IMR-90 (cell line): Measurements from ENCODE around the gene SLC4A4. TPM values are rescaled to one million over a fixed set of nuclear protein-coding genes. Genes with fewer than 3 reads are reported as not detected.
A peak's percentile ranks its signal among the peaks of the same experiment; 100 is the strongest.

Experiments
- ATAC-seq: fragments of 200-7000 bp; cut with Tn5 transposase; 2 replicates; pipeline ENCODE4 v1.9.1; 2020; ENCODE audit warnings: low read depth, mild to moderate bottlenecking, moderate library complexity
- BruUV-seq: library from RNA; stranded (reverse); fragments of 400-500 nt; replicated peaks from 2 replicates; lab custom pipeline; 2021; lab: Mats Ljungman, UMichigan
- CTCF ChIA-PET: fragments of 300-600 bp; formaldehyde crosslinking; extraction: SDS; loops from one replicate; lab custom pipeline; 2021; ENCODE audit warnings: antibody characterized with exemption; lab: Yijun Ruan, JAX
- POLR2A ChIA-PET: fragments of 300-600 bp; sonication (Branson Sonifier 250); formaldehyde crosslinking; loops from one replicate; lab custom pipeline; 2022; ENCODE audit warnings: antibody characterized with exemption; ENCODE audit not compliant: unreplicated experiment; lab: Charles Lee
- DNase-seq: peaks from one replicate; pipeline ENCODE4 v3.0.0; 2013
- H2AFZ ChIP-seq: replicated peaks from 2 replicates; pipeline ENCODE3; 2013; ENCODE audit warnings: low read length, mild to moderate bottlenecking; ENCODE audit not compliant: poor library complexity
- H2AK5ac ChIP-seq: 2 replicates; pipeline ENCODE4 v1.6.1; 2013; ENCODE audit warnings: low read depth, low read length, inconsistent platforms
- H2AK9ac ChIP-seq: replicated peaks from 2 replicates; pipeline ENCODE3; 2013; ENCODE audit warnings: mild to moderate bottlenecking, low read depth, low read length, moderate library complexity; ENCODE audit not compliant: poor library complexity
- H2BK120ac ChIP-seq: 2 replicates; pipeline ENCODE4 v1.6.1; 2013; ENCODE audit warnings: low read depth, low read length, inconsistent platforms
- H2BK15ac ChIP-seq: 3 replicates; pipeline ENCODE4 v1.6.1; 2013; ENCODE audit warnings: low read depth, low read length, inconsistent platforms
- H2BK20ac ChIP-seq: 2 replicates; pipeline ENCODE4 v1.6.1; 2013; ENCODE audit warnings: low read depth, mild to moderate bottlenecking, inconsistent platforms, low read length, moderate library complexity
- H2BK5ac ChIP-seq: 2 replicates; pipeline ENCODE4 v1.6.1; 2013; ENCODE audit warnings: mild to moderate bottlenecking, low read depth, low read length, inconsistent platforms; ENCODE audit not compliant: poor library complexity, severe bottlenecking
- H3K14ac ChIP-seq: replicated peaks from 2 replicates; pipeline ENCODE4 v1.6.1; 2013; ENCODE audit warnings: low read depth, low read length, inconsistent platforms
- H3K18ac ChIP-seq: 2 replicates; pipeline ENCODE4 v1.6.1; 2013; ENCODE audit warnings: low read depth, low read length, control low read depth
- H3K23ac ChIP-seq: 2 replicates; pipeline ENCODE4 v1.6.1; 2013; ENCODE audit warnings: low read depth, low read length, inconsistent platforms
- H3K27ac ChIP-seq: 2 replicates; pipeline ENCODE4 v1.5.1; 2013; ENCODE audit warnings: mild to moderate bottlenecking, control low read depth, low read length; ENCODE audit not compliant: insufficient read depth
- H3K27me3 ChIP-seq: 2 replicates; pipeline ENCODE4 v1.6.1; 2013; ENCODE audit warnings: low read length; ENCODE audit not compliant: control insufficient read depth, insufficient read depth
- H3K36me3 ChIP-seq: 2 replicates; pipeline ENCODE4 v1.6.1; 2013; ENCODE audit warnings: low read length, mixed read lengths; ENCODE audit not compliant: control insufficient read depth, insufficient read depth
- H3K4ac ChIP-seq: 2 replicates; pipeline ENCODE4 v1.6.1; 2013; ENCODE audit warnings: low read depth, low read length, inconsistent platforms
- H3K4me1 ChIP-seq: 2 replicates; pipeline ENCODE4 v1.6.1; 2013; ENCODE audit warnings: low read length, mixed read lengths; ENCODE audit not compliant: control insufficient read depth, insufficient read depth
- H3K4me2 ChIP-seq: 2 replicates; pipeline ENCODE4 v1.6.1; 2013; ENCODE audit warnings: low read depth, mild to moderate bottlenecking, control low read depth, low read length, moderate library complexity
- H3K4me3 ChIP-seq: 2 replicates; pipeline ENCODE4 v1.5.1; 2013; ENCODE audit warnings: low read depth, mild to moderate bottlenecking, control low read depth, low read length, moderate library complexity; ENCODE audit not compliant: insufficient read depth
- H3K56ac ChIP-seq: 2 replicates; pipeline ENCODE4 v1.6.1; 2013; ENCODE audit warnings: low read length, inconsistent platforms; ENCODE audit not compliant: insufficient read depth; ENCODE audit errors: extremely low read depth
- H3K79me1 ChIP-seq, 2 experiments: 2 replicates each; pipeline ENCODE4 v1.6.1; 2013; ENCODE audit warnings: low read length in 2 of 2, inconsistent platforms in 1 of 2, low read depth in 1 of 2
- H3K9ac ChIP-seq: 2 replicates; pipeline ENCODE4 v1.6.1; 2013; ENCODE audit warnings: low read depth, low read length, control low read depth
- H3K9me1 ChIP-seq: 2 replicates; pipeline ENCODE4 v1.6.1; 2013; ENCODE audit warnings: low read length, inconsistent platforms; ENCODE audit not compliant: insufficient read depth
- H3K9me3 ChIP-seq: 2 replicates; pipeline ENCODE4 v1.6.1; 2013; ENCODE audit warnings: low read length; ENCODE audit not compliant: control insufficient read depth, insufficient read depth
- H4K20me1 ChIP-seq: 2 replicates; pipeline ENCODE4 v1.6.1; 2013; ENCODE audit warnings: low read length, inconsistent platforms; ENCODE audit not compliant: insufficient read depth
- H4K5ac ChIP-seq: 2 replicates; pipeline ENCODE4 v1.6.1; 2013; ENCODE audit warnings: mild to moderate bottlenecking, low read depth, low read length, control low read depth
- H4K8ac ChIP-seq, 2 experiments: 2 replicates each; pipeline ENCODE4 v1.6.1; 2013; ENCODE audit warnings: low read depth in 2 of 2, low read length in 2 of 2, control low read depth in 1 of 2, inconsistent platforms in 1 of 2
- H4K91ac ChIP-seq: 2 replicates; pipeline ENCODE4 v1.6.1; 2013; ENCODE audit warnings: low read depth, low read length, inconsistent platforms; ENCODE audit not compliant: insufficient read depth
- FOS ChIP-seq: fragments of 150-350 bp; IDR thresholded peaks from 2 replicates; pipeline ENCODE4 v1.6.1; 2016; ENCODE audit warnings: low read depth, low read length
- MXI1 ChIP-seq: IDR thresholded peaks from 2 replicates; pipeline ENCODE4 v1.6.1; 2012; ENCODE audit warnings: low read depth, mild to moderate bottlenecking, low read length, moderate library complexity, borderline replicate concordance
- RCOR1 ChIP-seq: IDR thresholded peaks from 2 replicates; pipeline ENCODE4 v1.6.1; 2012; ENCODE audit warnings: mild to moderate bottlenecking, low read length, improper control_type of control experiment; ENCODE audit not compliant: insufficient replicate concordance
- RFX5 ChIP-seq: IDR thresholded peaks from 2 replicates; pipeline ENCODE4 v1.8.0; 2012; ENCODE audit warnings: low read depth, mild to moderate bottlenecking, low read length, moderate library complexity
- WGBS, 2 experiments: methylation state at CpG; one replicate each; pipeline versions ENCODE4 v1.1.5 to v1.1.7; 2013; ENCODE audit warnings: missing lambda C conversion rate in 2 of 2; ENCODE audit not compliant: insufficient read length in 1 of 2; ENCODE audit errors: extremely low coverage in 2 of 2; 5-methylcytosine and 5-hydroxymethylcytosine counted together
- dilution Hi-C: fragments of 300-500 bp; cut with HindIII; formaldehyde crosslinking; loops from one replicate; pipeline ENCODE4 v1.14.3; 2018; ENCODE audit warnings: low sequenced_read_pairs; ENCODE audit not compliant: unreplicated experiment
- in situ Hi-C: fragments of 300-500 bp; cut with MboI; formaldehyde crosslinking; loops from 3 replicates; pipeline ENCODE4 v1.14.3; 2019; ENCODE audit warnings: low sequenced_read_pairs, inconsistent platforms, mixed read lengths
- intact Hi-C: fragments of 100-400 bp; cut with micrococcal nuclease; formaldehyde crosslinking; loops from 2 replicates; pipeline ENCODE4 v1.10.0; 2022
- polyA plus RNA-seq, 3 experiments: library from polyadenylated mRNA; depleted of rRNA; stranded (reverse); fragments of >200 nt; gene quantifications; 2 replicates each; pipeline ENCODE4 v1.2.3, GENCODE V29; 2012; ENCODE audit warnings: low replicate concordance in 1 of 3
- total RNA-seq: library from RNA; depleted of rRNA; stranded (reverse); fragments of >200 nt; gene quantifications from 2 replicates; pipeline ENCODE4 v1.2.3, GENCODE V29; 2012
- TF ChIP-seq, protein P1 (sequence below): fragments of 150-350 bp; IDR thresholded peaks from 2 replicates; pipeline ENCODE4 v1.6.1; 2017; ENCODE audit warnings: mild to moderate bottlenecking, antibody characterized with exemption, low read length, low read depth
- TF ChIP-seq, protein P2 (sequence below): conservative IDR thresholded peaks from 2 replicates; pipeline ENCODE4 v1.5.1; 2012; ENCODE audit warnings: mild to moderate bottlenecking, low read depth, low read length, improper control_type of control experiment

SLC4A4 gene
- total and polyA plus RNA-seq, 2 of the 4 experiments (the other 2 are of a cell fraction): 5.6 to 16.8 TPM

DNA sequence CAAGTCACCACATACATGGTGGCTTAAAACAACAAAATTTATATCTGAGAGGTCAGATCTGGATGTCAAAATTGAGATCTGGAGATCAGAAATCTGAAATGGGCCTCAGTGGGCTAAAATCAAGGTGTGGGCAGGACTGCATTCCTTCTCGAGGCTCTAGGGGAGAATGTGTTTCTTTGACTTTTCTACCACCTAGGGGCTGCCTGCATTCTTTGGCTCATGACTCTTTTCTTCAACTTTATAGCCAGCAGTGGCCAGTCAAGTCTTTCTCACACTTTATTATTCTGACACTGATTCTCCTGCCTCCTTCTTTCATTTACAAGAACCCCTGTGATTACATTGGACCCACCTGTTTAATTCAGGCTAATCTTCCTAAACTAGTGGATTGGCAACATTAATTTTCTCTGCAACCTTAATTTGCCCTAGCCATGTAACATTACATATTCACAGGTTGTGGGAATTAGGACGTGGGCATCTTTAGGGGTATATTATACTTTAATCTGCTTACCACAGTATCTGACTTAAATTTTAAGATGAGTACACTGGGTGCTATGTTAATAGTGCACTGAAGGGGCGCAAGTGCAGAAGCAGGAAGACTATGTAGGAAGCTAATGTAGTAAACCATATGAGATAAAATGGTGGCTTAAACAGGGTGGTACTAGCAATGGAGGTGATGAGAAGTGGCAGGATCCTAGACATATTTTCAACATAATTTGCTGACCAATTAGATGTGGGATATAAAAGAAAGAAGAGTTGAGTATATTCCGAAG lies 188.0 kb downstream of the SLC4A4 start:
- no CpG with 5 or more reads among the region's 4 CpGs for WGBS, 2 experiments
- Histone ChIP-seq H4K8ac (no peak overlapping the region), H3K36me3 (0 out of 2 replicates have a peak, but pooled peaks cover 2% of the 10 kb centered on the region), H4K91ac (no peak overlapping the region), H2BK5ac (no peak overlapping the region), H3K27me3 (no peaks in the 10 kb centered on the region), H2AK5ac (no peak overlapping the region), H4K20me1 (no peaks in the 10 kb centered on the region), H2BK15ac (no peak overlapping the region), H3K18ac (no peak overlapping the region), H3K4me2 (no peak overlapping the region), H3K9me3 (no peaks in the 10 kb centered on the region), H3K56ac (no peak overlapping the region), H3K4me3 (no peak overlapping the region), H2AFZ (no peak overlapping the region), H2BK120ac (no peak overlapping the region), H3K4ac (no peak overlapping the region), H3K14ac (no peak overlapping the region), H3K4me1 (no peaks in the 10 kb centered on the region), H2AK9ac (no peak overlapping the region), H2BK20ac (no peak overlapping the region), H3K23ac (no peak overlapping the region), H3K79me1 (peaks cover 5 to 6% of the 10 kb centered on the region in 2 experiments; a peak in 2 of 4 replicates), H3K9me1 (no peaks in the 10 kb centered on the region), H3K27ac (no peak overlapping the region), H4K5ac (no peak overlapping the region), H3K9ac (no peak overlapping the region)
- no peak for TF ChIP-seq MXI1
- TF ChIP-seq, protein P1, sequence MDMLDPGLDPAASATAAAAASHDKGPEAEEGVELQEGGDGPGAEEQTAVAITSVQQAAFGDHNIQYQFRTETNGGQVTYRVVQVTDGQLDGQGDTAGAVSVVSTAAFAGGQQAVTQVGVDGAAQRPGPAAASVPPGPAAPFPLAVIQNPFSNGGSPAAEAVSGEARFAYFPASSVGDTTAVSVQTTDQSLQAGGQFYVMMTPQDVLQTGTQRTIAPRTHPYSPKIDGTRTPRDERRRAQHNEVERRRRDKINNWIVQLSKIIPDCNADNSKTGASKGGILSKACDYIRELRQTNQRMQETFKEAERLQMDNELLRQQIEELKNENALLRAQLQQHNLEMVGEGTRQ: no peak
- TF ChIP-seq RCOR1: no peak
- TF ChIP-seq FOS: no peak
- TF ChIP-seq RFX5: no peak
- TF ChIP-seq, protein P2, sequence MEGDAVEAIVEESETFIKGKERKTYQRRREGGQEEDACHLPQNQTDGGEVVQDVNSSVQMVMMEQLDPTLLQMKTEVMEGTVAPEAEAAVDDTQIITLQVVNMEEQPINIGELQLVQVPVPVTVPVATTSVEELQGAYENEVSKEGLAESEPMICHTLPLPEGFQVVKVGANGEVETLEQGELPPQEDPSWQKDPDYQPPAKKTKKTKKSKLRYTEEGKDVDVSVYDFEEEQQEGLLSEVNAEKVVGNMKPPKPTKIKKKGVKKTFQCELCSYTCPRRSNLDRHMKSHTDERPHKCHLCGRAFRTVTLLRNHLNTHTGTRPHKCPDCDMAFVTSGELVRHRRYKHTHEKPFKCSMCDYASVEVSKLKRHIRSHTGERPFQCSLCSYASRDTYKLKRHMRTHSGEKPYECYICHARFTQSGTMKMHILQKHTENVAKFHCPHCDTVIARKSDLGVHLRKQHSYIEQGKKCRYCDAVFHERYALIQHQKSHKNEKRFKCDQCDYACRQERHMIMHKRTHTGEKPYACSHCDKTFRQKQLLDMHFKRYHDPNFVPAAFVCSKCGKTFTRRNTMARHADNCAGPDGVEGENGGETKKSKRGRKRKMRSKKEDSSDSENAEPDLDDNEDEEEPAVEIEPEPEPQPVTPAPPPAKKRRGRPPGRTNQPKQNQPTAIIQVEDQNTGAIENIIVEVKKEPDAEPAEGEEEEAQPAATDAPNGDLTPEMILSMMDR: peak; percentile 23; the same call in 1 of the 2 replicates
- ATAC-seq: no peak
- POLR2A ChIA-PET: no interaction called here
- in situ Hi-C loops: no loop called here
- intact Hi-C loops: no loop called here
- dilution Hi-C loops: no loop called here
- DNase-seq: no peak
- CTCF ChIA-PET: no interaction called here
- BruUV-seq: no TSS peak
